Retinal pigment epithelial cell (primary cell): ENCODE measurements around the gene FCN2.

ENCODE experiments used
- DNase-seq: peaks from one replicate; pipeline ENCODE4 v3.0.0-alpha.2; 2010; ENCODE audit warnings: low read depth
- H3K4me3 ChIP-seq: 2 replicates; pipeline ENCODE4 v1.5.1; 2011; ENCODE audit warnings: mild to moderate bottlenecking, low read length, control low read depth, moderate library complexity
- TF ChIP-seq, protein P1 (sequence below): conservative IDR thresholded peaks from 2 replicates; pipeline ENCODE4 v1.5.1; 2011; ENCODE audit warnings: low read depth, low read length, control low read depth, inconsistent platforms

The FCN2 gene

GRCh38 chr9:134890155-134890495 lies 9.5 kb downstream of the FCN2 start:
- TF ChIP-seq, protein P1, sequence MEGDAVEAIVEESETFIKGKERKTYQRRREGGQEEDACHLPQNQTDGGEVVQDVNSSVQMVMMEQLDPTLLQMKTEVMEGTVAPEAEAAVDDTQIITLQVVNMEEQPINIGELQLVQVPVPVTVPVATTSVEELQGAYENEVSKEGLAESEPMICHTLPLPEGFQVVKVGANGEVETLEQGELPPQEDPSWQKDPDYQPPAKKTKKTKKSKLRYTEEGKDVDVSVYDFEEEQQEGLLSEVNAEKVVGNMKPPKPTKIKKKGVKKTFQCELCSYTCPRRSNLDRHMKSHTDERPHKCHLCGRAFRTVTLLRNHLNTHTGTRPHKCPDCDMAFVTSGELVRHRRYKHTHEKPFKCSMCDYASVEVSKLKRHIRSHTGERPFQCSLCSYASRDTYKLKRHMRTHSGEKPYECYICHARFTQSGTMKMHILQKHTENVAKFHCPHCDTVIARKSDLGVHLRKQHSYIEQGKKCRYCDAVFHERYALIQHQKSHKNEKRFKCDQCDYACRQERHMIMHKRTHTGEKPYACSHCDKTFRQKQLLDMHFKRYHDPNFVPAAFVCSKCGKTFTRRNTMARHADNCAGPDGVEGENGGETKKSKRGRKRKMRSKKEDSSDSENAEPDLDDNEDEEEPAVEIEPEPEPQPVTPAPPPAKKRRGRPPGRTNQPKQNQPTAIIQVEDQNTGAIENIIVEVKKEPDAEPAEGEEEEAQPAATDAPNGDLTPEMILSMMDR: no peak
- no peak for DNase-seq
- H3K4me3 ChIP-seq: no peak overlapping the region

DNA sequence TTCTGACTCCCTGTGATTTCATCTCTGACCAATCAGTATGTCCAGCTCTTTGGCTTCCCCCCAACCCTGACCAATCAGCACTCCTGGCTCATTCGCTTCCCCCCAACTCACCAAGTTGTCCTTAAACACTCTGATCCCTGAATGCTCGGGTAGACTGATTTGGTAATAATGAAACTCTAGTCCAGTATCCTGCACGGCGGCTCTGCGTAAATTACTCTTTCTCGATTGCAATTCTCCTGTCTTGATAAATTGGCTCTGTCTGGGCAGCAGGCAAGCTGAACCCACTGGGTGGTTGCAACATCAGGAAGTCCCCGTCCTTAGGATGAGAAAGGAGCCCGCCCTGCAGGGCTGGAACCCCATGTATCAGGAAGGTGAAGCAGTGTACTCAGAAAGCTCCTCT lies 10.4 kb downstream of the FCN2 start:
- H3K4me3 ChIP-seq: no peak overlapping the region
- TF ChIP-seq, protein P1: no peak
- no peak for DNase-seq

DNA sequence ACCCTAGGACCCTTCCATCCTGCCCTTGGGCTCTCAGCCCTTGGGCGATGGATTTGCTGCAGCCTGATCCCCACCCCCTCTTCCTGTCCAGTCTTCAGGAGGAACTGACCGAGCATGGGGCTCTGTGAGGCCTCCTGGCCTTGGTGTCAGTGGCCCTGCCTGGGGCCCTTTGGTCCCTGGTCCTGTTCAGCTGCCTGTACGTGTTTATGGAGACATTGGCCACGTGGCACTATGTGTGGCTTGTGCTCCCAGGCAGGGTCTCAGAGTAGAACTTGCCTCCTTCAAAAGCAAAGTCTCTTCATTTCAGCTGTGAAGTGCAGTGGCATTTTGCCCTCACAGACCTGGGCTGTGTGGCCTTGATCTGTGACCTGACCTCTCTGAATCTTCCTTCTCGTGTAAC lies 11.1 kb downstream of the FCN2 start:
- H3K4me3 ChIP-seq: no peak overlapping the region
- TF ChIP-seq, protein P1: no peak
- no peak for DNase-seq

DNA sequence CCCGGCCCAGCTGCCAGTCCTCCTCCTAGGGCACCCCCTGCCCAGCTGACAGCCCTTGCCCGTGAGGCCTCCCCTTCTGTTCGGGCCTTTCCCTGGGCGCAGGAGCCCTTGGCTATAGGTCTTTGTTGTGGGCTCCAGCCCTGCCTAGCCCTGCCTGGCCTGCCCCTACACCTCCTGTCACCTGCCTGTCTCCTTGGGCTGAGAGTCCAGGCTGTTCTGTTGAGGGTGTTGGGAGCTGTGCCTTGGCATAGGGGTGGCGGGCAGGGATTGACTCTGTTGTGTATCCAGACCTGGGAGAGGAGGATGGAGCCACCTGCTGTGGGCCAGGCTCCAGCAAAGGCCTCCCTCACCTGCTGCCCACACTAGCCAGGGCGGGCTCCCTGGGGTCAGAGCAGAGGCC lies 11.6 kb downstream of the FCN2 start:
- no peak for DNase-seq
- no peak overlapping the region for H3K4me3 ChIP-seq
- TF ChIP-seq, protein P1: no peak

DNA sequence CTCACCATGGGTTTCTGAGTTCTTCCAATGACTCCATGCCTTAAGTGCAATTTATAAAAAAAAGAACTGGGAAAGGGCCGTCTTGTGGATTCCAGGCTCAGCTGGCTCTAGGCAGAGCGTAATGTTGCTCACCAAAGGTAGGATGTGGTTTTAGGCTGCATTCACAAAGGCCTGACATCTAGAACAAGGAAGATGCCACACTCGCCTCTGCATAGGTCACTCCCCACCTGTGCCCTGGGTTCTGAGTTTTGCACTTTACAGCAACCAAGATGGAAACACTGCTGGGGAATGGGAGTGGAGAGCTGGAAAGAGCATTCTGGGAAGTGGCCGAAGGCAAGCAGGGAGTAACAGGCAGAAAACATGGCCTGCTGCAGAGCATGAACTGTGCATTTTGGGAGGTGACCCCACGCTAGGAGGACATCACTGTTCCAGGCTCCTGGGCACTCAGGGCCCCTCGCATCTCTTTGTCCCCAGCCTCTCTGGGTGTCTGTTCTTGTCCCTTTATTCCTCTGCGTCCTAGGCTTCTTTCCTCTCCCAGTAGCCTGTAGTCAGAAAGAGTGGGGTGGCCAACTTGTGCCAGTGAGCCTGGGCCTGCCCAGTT lies 12.3 kb downstream of the FCN2 start:
- no peak for DNase-seq
- TF ChIP-seq, protein P1: no peak

GRCh38 chr9:134894136-134894860 lies 13.7 kb downstream of the FCN2 start:
- TF ChIP-seq, protein P1: no peak
- DNase-seq: no peak
- no peak overlapping the region for H3K4me3 ChIP-seq

More for the DNA sequence above, 12.3 kb downstream of the FCN2 start:
- no peak overlapping the region for H3K4me3 ChIP-seq

- no peak for DNase-seq
- H3K4me3 ChIP-seq: no peak overlapping the region
- TF ChIP-seq, protein P1: no peak
These were observed 14.5 kb downstream of the FCN2 start for GRCh38 chr9:134895097-134895496.
